DMS114 treated with DMSO at 0.1 percent for 48 hours (cell line): ENCODE results near the gene PPP1R12B.
"Not testable (repeated sequence)": the region's sequence is repeated elsewhere in the genome, so short reads cannot be mapped to it uniquely, and the experiment has no call there.

Experiments
- DNase-seq: peaks from one replicate; lab custom pipeline; 2025; ENCODE audit not compliant: unreplicated experiment; lab: John Stamatoyannopoulos, UW

Gene PPP1R12B

DNA sequence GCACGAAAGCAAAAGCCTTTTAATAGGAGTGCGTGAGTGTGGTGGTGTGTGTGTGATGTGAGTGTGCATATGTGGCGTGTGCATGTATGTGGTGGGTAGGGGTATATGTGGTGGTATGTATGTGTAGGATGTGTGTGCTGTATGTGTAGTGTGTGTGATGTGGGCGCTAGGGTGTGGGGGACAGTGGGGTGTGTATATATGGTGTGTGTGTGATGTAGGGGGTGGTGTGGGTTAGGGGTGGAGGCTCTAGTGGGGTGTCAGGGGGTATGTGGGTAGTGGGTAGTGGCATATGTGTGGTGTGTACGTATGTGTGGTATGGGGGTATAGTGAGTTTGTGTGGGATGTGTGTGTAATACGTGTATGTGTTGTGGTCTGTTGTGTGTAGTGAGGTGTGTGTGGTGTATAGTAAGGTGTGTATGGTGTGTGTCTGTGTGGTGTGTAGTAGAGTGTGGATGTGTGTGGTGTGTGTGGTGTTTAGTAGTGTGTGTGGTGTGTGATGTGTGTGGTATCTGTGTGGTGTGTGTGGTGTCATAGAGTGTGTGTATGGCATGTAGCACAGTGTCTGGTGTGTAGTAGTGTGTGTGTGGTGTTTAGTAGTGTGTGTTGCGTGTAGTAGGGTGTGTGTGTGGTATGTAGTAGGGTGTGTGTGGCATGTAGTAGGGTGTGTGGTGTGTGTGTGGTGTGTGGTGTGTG is 275.7 kb downstream of the PPP1R12B start:
- no peak for DNase-seq

DNA sequence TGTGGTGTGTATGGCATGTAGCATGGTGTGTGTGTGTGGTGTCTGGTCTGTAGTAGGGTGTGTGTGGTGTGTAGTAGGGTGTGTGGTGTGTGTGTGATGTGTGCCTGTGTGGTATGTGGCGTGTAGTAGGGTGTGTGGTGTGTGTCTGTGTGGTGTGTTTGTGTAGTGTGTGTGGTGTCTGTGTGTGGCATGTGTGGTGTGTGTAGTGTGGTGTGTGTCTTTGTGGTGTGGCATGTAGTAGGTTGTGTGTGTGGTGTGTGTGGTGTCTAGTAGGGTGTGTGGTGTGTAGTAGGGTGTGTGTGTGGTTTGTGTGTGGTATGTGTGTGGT is 276.2 kb downstream of the PPP1R12B start:
- no peak for DNase-seq

DNA sequence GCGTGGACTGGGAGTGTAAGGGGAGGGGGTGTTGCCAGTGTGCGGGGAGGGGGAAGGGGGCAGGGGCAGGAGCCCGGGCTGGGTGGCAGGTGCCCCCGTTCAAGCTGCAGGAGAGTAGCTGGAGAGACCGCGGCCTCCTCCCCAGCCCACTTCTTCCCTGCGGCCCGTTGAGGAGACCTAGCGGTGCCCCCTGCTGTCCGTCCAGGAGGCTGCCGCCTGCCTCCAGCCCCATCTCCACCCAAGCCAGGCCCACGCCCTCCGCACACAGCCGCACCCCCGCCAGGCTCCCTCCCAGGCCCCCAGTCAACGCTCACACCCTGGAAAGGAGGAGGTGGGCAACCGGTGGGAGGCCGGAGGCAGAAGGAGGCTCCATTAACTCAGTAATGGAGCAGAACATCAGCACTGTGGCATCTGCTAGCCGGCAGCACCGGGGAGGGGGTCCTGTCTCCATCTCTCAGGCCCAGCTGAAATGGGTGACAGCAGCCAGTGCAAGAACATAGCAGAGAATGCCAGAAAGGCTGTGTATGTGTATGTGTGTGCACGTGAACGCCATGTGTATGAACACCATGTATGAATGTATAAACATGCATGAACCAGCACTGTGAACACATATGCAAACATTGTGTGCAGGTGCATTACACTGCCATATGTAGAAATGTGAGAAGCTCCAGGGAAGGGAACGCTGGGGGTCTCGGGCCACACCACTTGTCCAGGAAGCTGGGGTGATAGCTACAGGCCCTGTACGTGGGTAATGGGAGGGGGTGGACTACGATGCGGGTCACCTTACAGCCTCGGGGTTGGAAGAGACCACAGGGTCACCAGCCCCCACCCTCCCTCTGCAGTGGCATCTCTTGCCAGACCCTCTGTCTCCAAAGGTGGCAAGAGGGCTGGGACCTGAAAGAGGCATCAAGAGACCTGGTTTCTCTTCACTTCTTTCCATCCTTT is 277.2 kb downstream of the PPP1R12B start:
- DNase-seq = peak; percentile 27

DNA sequence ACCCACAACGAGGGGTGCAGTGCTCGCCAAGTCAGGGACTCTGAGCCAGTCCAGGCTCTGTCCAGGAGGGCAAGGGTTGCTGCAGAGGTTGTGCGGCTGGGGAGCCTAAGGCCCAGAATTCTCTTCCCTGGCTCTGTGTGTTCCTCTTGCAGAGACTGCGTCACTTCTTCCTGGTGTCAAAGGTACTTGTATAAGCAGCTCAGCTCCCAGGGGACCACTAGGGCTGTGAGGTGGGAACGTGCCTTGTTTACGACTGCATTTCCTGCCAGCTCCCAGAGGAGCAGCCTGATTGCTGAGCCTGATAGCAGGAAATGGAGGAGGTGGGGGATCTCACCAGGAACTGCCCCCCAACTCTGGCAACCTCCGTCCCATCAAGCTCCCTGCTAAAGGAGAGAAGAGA is 278.5 kb downstream of the PPP1R12B start:
- DNase-seq = not testable (repeated sequence)

DNA sequence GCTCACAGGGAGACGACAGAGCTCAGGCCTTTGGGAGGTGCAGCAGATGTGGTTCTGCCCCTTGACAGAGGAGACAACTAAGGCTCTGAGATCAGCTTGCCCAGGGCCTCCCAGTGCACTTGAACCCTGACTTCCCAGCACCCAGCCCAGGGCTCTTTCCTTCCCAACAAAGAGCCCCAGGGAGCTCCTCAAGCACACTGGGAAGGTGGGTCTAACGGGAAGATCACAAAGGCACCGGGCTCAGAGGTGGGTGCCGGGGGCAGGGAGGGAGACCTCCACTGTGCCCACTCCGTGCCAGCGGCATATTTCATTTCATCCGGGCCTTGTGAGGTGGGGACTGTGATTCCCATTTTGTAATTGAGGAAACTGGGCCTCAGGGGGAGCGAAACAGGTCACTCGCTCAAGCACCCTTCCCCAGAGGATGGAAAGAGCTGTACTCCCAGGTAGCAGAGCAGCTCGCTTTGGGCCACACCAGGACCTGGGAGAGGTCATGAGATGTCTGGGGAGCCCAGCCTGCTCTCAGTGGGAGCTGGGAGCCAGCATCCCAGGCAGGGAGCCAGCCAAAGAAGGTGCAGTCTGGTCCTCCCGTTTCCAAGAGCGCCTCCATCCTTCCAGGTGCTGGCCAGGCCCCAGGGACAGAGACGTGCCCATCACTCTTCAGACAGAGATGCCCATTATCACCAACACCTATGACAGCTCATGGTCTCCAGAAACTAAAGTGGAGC is 279.5 kb downstream of the PPP1R12B start:
- no peak for DNase-seq

DNA sequence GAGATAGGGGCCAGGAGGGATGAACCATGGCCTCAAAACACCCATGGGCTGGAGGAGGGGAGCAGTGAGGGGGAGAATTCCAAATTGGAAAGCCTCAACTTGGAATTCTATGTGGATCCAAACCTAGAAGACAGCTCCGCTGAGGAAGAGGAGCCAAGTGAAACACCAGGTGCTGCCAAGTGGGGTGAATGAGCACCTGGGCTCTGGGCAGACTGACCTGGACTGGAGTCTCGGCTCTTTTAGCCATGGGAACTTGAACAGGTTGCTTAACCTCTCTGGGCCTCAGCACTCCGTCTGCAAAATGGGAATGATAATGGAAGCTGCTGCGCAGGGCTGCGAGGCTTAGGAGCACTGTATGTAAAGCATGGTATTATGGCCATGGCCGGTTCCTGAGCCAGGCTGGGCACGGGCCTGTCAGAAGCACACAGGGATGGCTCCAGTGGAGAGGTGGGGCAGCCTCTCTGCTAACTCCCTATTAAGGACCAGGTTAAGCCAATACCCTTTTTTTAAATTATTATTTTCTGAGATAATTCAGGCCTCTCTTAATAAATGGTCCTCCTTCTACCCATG is 280.2 kb downstream of the PPP1R12B start:
- DNase-seq = no peak

DNA sequence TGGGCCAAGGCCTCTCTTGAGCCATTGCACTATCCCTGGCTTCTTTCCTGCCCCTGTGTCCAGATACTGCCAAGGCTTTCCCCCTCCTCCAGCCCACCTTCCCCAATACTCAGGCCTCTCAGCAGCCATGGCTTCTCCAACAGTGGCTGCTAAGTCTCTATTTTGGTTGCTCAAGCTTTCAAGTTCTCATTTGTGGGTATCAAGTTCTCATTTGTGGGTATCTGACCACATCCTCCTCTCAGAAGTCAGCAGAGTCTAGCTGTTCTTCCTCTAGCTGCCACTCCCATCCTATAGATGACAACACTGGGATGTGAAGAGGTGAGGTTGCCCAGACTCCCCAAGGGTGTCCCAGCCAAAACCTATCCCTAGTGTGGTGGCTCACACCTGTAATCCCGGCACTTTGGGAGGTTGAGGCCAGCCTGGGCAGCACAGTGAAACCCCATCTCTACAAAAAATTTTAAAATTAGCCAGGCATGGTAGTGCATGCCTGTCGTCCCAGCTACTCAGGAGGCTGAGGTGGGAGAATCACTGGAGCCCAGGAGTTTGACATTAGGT is 280.8 kb downstream of the PPP1R12B start:
- not testable (repeated sequence) for DNase-seq

DNA sequence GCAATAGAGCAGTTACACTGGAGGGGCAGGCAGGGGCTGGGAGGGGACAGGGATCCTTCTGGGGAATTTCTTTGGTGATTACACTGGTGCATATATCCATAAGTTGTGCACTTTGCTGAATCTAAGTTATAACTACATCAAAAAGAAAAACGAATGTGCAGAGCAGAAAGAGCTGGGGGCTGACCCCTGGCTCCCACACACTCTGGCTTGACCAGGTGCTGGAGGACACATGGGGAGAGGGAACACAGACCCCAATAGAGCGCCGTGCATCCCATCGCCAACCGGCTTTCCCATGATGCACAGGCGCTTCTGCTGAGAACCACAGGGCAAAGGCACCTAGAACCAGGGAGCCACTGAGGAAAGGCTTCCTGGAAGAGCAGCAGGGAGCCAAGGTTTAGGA is 281.6 kb downstream of the PPP1R12B start:
- DNase-seq = not testable (repeated sequence)

DNA sequence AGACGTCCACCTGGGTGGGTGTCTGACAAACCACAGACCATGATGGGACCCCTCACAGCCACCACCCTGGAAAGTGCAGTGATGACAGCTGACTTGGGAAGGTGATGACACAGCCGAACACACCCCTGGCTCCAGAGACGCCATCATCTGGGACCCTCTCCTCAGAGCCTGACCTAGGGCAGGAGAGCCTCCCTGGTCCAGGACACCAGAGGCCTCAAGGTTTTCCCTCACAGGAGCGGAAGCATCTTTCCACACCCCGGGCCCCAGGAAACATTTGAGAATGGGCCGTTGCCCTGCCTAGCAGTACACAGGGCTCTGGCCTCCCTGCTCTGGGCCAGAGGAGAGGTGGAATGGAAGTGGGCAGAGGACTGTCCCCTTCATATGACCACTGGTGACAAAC is 282.0 kb downstream of the PPP1R12B start:
- DNase-seq = no peak

DNA sequence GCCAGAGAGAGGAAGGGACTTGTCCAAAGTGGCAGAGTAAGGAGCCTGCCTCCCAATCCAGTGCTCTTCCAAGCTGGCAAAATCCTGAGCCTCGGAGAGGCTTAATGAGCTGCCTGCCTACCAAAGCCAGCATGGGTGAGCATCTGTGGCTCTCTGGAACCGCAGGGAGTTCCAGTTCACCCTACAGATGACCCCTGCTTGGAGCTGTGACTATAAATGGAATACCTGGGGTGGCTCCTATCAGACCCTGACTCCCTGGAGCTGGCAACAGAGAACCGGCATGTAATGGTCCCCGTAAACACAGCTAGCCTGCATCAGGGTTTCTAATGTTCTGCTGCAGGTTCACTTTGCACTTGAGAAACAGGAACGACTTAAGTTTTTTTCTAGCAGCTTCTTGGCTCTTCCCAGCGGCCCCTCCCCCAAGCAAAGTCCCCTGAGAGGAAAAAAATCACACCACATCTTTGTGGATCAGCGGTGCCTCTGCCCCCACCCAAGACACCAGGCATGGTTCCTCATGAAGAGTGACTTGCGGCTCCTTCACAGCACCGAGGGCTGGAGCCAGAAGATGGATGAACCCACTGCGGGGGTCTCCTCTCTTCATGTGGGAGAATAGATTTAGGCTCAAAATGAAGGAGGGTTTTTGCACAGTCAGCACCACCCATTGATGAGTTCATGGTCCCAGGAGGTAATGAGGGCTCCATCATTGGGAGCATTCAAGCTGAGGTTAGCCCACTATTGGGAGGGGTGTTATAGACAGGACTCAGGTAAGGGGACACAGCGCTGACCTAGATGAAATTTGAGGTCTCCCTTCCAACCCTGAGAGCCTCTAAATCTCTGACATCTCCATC is 282.8 kb downstream of the PPP1R12B start:
- no peak for DNase-seq

DNA sequence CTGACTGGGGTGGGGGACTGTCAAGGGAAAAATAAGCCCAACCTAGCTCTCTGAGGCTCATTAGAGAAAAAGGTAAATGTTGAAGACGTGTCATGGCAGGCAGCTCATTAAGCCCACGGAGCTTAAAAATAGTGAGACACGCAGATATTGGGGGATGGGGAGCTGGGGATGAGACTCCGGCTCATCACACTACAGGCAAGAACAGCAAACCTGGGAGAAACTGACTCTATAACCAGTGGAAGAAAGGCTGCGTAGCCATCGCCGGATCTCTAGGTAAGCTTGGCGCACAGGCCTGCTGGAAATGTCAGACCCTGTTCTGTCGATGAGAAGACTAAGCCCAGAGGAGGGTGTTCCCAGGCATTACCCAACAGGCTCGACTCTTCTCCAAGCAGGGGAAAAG is 283.7 kb downstream of the PPP1R12B start:
- DNase-seq = no peak

DNA sequence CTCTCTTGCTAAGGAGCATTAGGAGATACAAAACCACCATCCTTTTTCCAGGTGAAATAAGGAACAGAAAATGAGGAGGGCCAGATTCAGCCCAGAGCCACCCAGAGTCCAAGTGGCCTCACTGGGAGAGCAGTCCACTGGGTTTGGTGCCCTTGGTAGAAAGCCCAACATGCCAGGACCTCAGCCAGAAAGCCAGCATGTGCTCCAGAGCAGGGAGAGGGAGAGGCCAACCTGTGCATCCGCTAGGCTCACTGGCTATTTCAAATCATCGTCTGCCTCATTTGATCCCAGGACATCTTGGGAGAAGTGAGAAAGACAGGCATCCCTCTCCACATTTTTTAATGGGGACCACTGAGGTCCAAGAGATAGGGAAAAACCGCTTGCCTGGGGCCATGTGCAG is 287.7 kb downstream of the PPP1R12B start:
- not testable (repeated sequence) for DNase-seq

DNA sequence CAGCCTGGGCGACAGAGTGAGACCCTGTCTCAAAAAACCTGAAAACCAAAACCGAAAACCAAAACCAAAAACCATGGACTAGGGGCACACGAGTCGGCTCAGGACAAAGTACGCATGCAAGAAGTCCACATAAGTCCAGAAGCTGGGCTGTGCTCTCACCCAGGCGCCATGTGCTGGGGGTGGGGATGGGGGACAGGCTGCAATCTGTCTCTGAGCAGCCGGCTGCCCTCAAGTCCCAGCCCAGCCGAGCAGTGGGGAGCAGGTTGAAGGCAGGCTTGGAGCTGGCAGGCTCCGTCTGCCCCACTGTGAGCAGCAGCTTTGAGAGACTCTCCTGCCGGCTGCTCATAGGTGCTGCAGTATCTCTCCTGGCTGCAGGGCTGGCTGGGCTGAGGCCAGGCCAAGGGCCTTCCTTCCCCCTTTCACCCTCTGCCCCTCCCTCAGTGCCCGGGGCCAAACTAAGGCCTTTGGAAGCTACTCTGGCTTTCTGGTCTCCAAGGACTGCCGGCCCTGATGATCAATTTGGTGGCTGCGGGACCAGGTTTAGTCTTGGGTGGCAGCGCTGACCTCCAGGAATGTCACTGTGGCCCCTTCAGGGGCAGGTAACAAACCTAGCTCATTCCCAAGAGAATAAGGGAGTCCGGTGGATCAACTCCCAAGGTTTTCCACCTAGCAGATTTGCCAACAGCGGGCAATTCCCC is 289.0 kb downstream of the PPP1R12B start:
- not testable (repeated sequence) for DNase-seq

DNA sequence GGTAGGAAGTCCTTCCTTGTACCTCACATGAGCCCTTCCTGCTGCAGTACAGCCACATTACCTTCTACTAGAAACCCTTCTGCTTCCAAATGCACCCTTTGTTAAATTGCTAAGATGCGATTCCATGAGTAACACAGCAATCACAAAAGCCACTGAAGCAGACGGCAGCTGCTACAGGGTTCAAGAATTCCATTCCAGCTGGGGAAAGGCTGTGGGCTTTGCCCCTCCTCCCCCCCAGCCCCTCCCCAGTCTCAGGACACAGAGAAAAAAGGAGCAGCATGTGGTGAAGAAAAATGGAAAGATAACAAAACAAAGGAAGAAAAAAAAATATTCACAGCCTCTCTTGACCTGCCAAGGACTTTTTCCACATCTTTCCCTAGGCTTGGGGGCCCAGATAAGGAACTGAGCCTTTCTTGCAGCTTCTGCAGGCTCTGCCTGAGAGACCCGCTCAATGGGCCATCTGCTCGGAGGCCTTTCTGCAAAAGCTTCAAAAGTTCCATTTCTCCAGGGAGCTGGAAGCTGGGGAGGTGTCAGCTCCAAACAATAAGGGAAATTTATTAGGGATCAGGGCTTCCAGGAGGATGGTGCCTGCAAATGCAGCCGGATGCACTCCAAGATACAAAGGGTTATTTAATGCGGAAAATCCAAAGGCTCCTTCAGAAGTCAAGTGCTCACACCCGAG is 289.7 kb downstream of the PPP1R12B start:
- DNase-seq = no peak

DNA sequence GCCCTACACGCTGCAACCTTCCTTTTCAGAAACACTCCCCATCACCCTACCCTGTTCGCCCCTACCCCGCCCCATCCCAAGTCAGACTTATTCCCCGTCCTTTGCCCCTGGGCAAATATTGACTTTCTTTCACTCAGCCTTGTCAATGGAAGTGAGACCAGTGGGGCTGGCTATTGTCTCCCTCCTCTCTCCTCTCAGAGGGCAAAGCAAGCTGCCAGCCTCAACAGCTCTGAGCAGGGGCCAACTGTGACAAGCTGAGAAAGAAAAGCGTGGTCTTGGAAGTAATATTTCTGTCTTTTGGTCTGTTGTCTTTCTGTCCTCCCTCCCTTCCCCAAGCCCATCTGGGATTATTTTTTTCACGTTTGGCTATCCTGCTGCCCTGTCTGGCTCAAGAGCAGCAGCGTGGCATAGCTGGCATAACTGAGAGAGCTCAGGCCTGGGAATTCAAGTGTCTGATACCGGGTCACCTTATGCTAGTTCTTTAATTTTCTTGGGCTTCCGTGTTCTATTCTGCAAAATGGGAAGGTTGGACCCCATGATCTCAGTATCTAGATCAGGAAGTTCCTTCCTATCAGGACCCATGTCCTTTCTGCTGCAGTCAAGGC is 290.3 kb downstream of the PPP1R12B start:
- not testable (repeated sequence) for DNase-seq

DNA sequence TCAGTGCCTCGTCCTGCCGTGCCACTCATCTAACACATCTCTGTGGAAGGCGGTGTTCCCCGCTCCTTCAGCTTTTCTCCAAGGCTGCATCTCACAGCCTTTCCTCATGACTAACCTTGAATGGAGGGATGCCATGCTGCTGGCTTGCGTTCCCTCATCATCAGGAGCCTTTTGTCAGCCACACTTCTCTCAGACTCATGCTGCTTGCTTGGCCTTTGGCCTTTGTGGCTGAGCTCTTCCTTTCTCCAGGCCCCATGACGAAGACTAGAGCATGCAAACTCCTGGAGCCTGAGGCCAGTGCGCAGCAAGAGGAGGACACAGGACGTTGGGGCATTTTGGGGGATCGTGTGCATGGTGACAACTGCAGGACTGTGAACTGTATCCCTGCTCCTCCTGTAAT is 291.0 kb downstream of the PPP1R12B start:
- no peak for DNase-seq

DNA sequence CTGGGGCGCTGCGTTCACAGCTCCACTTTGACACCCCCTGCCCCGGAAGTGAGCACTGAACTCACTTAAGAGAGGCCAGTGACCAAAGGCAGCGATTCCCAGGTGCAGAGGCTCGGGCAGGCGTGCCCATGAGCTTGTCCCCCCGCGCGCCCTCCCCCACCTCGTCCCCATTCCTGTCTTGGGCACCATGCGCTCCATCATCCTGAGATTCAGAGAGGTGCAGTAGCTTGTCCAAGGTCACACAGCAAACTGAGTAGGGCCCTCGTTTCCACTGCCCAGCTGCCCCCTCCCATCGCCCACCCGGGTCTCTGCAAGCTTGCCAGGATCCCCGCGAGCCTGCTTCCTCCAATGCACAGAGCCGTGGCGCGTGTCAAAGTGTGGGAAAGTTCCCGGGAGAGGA is 293.7 kb downstream of the PPP1R12B start:
- DNase-seq = no peak
